Pulmonary artery endothelial cell (primary cell): ENCODE measurements around the gene VAMP2. TPM values are rescaled to one million over a fixed set of nuclear protein-coding genes. Genes with fewer than 3 reads are reported as not detected.

Experiments
- DNase-seq: peaks from one replicate; pipeline ENCODE4 v3.0.0-alpha.2; 2011; ENCODE audit warnings: low read depth, low spot score
- total RNA-seq: library from RNA; depleted of rRNA; stranded (reverse); fragments of >200 nt; gene quantifications from 2 replicates; pipeline ENCODE4 v1.2.3, GENCODE V29; 2014

The VAMP2 gene
- total RNA-seq, 1 donor from 2014 or later: 4.0 TPM

- no peak for DNase-seq
Measured at GRCh38 chr17:8143581-8144400, 19.0 kb downstream of the VAMP2 start.

- no peak for DNase-seq
Measured at GRCh38 chr17:8142887-8143580, 19.7 kb downstream of the VAMP2 start.

GRCh38 chr17:8142158-8142886 is 20.4 kb downstream of the VAMP2 start:
- DNase-seq: no peak

- no peak for DNase-seq
Measured at GRCh38 chr17:8141741-8142140, 21.0 kb downstream of the VAMP2 start.

- no peak for DNase-seq
Measured at GRCh38 chr17:8141045-8141444, 21.7 kb downstream of the VAMP2 start.

GRCh38 chr17:8140065-8141029 is 22.4 kb downstream of the VAMP2 start:
- no peak for DNase-seq

- DNase-seq: peak; percentile 86
Measured at GRCh38 chr17:8138672-8139371, 23.9 kb downstream of the VAMP2 start.

- DNase-seq: no peak
Measured at GRCh38 chr17:8138374-8138671, 24.4 kb downstream of the VAMP2 start.

GRCh38 chr17:8137645-8138373 is 24.9 kb downstream of the VAMP2 start:
- DNase-seq: no peak

GRCh38 chr17:8133941-8134340 is 28.8 kb downstream of the VAMP2 start:
- no peak for DNase-seq

- DNase-seq: no peak
Measured at GRCh38 chr17:8133399-8133798, 29.3 kb downstream of the VAMP2 start.

GRCh38 chr17:8131844-8132441 is 30.8 kb downstream of the VAMP2 start:
- no peak for DNase-seq

GRCh38 chr17:8128125-8128784 is 34.5 kb downstream of the VAMP2 start:
- DNase-seq: no peak

GRCh38 chr17:8126491-8127066 is 36.2 kb downstream of the VAMP2 start:
- DNase-seq: no peak

- no peak for DNase-seq
Measured at GRCh38 chr17:8125947-8126490, 36.7 kb downstream of the VAMP2 start.

- no peak for DNase-seq
Measured at GRCh38 chr17:8125154-8125946, 37.4 kb downstream of the VAMP2 start.

GRCh38 chr17:8124350-8125153 is 38.2 kb downstream of the VAMP2 start:
- DNase-seq: no peak
